ENCODE measurements around the gene ATPAF1. TPM values are rescaled to one million over a fixed set of nuclear protein-coding genes. Genes with fewer than 3 reads are reported as not detected.

Gene ATPAF1
- total and polyA plus RNA-seq, 10 of the 15 experiments (the other 5 are each of a cell fraction or from before 2014, with no cell fraction given), result 15.2 to 93.5 (median 48.4) TPM

GRCh38 chr1:46603858-46604549, 64.2 kb downstream of the ATPAF1 start, which contains the start of gene MKNK1 (continued):
- TF ChIP-seq EED (IDR thresholded peaks at IDR 0.05; ENCODE audit: low read depth) (no peak), TCF7 (IDR thresholded peaks at IDR 0.05; ENCODE audit: borderline replicate concordance) (no peak), BCL3 (IDR thresholded peaks at IDR 0.05; ENCODE audit: borderline replicate concordance, insufficient read depth, low read depth, low read length, poor library complexity, severe bottlenecking) (peak; percentile 30), E4F1 (IDR thresholded peaks at IDR 0.05; ENCODE audit: borderline replicate concordance, partially characterized antibody) (peak; percentile 82), HCFC1 (IDR thresholded peaks at IDR 0.05; ENCODE audit: low read length) (peak; percentile 15; the same call in 1 of the 2 replicates), USF1 (IDR thresholded peaks at IDR 0.05; ENCODE audit: borderline replicate concordance, extremely low read length, insufficient read depth, low read depth, low read length) (peak; percentile 14), MLLT1 (IDR thresholded peaks at IDR 0.05) (0 out of 2 replicates have a peak, but pooled peaks have one; percentile 59), BACH1 (IDR thresholded peaks at IDR 0.05; ENCODE audit: borderline replicate concordance) (peak; percentile 71; the same call in 1 of the 2 replicates)
